H1 (cell line): ENCODE results near the gene NRXN2. TPM values are rescaled to one million over a fixed set of nuclear protein-coding genes. Genes with fewer than 3 reads are reported as not detected.

Experiments used
- CTCF ChIA-PET: fragments of 300-600 bp; sonication (Branson Sonifier 250); formaldehyde crosslinking; loops from one replicate; lab custom pipeline; 2021; ENCODE audit not compliant: partially characterized antibody; lab: Charles Lee
- POLR2A ChIA-PET: fragments of 300-600 bp; sonication (Branson Sonifier 250); formaldehyde crosslinking; loops from one replicate; lab custom pipeline; 2021; ENCODE audit warnings: inconsistent platforms; ENCODE audit not compliant: partially characterized antibody; lab: Charles Lee
- DNase-seq, 2 experiments: peaks; one replicate each; pipeline versions ENCODE4 v3.0.0 to v3.0.0-alpha.2; 2010 to 2022; ENCODE audit warnings: low spot score in 2 of 2, low read depth in 1 of 2, mixed read lengths in 1 of 2
- FAIRE-seq: peaks from 2 replicates; lab custom pipeline; 2011; peaks lifted over from hg19 to GRCh38; lab: Jason Lieb, UNC
- H2AFZ ChIP-seq: 2 replicates; pipeline ENCODE4 v1.8.1; 2012; ENCODE audit warnings: low read length, inconsistent platforms
- H2AK5ac ChIP-seq: 2 replicates; pipeline ENCODE4 v1.6.1; 2013; ENCODE audit warnings: low read depth, low read length
- H2BK120ac ChIP-seq: replicated peaks from 2 replicates; pipeline ENCODE3; 2013; ENCODE audit warnings: low read depth, low read length, inconsistent platforms
- H2BK12ac ChIP-seq: 2 replicates; pipeline ENCODE4 v1.6.1; 2013; ENCODE audit warnings: low read depth, low read length
- H2BK15ac ChIP-seq: 2 replicates; pipeline ENCODE4 v1.6.1; 2013; ENCODE audit warnings: low read length
- H2BK20ac ChIP-seq: 2 replicates; pipeline ENCODE4 v1.6.1; 2013; ENCODE audit warnings: low read length
- H2BK5ac ChIP-seq: 2 replicates; pipeline ENCODE4 v1.6.1; 2013; ENCODE audit warnings: low read depth, low read length
- H3K14ac ChIP-seq: 2 replicates; pipeline ENCODE4 v1.6.1; 2013; ENCODE audit warnings: inconsistent platforms; ENCODE audit not compliant: insufficient read length
- H3K18ac ChIP-seq: 2 replicates; pipeline ENCODE4 v1.6.1; 2013; ENCODE audit warnings: low read length; ENCODE audit errors: extremely low read depth
- H3K23ac ChIP-seq: 2 replicates; pipeline ENCODE4 v1.6.1; 2013; ENCODE audit warnings: inconsistent platforms; ENCODE audit not compliant: insufficient read length
- H3K23me2 ChIP-seq: 2 replicates; pipeline ENCODE4 v1.6.1; 2013; ENCODE audit warnings: low read depth, low read length
- H3K27ac ChIP-seq: 2 replicates; pipeline ENCODE4 v1.6.1; 2011; ENCODE audit warnings: low read depth, low read length, inconsistent platforms
- H3K27me3 ChIP-seq, 4 experiments: replicated peaks in 1 of 4; 1 replicate in 1 of 4; 2 replicates in 3 of 4; pipeline versions ENCODE4 v1.6.1 to v1.8.1; 2011 to 2013; ENCODE audit warnings: low read length in 3 of 4, mild to moderate bottlenecking in 3 of 4, inconsistent platforms in 2 of 4, mixed read lengths in 2 of 4, moderate library complexity in 1 of 4; ENCODE audit not compliant: control insufficient read depth in 3 of 4, insufficient read depth in 3 of 4; ENCODE audit errors: extremely low read depth in 1 of 4
- H3K36me3 ChIP-seq, 4 experiments: 2 replicates each; pipeline versions ENCODE4 v1.6.1 to v1.8.1; 2011 to 2013; ENCODE audit warnings: mild to moderate bottlenecking in 4 of 4, low read length in 3 of 4, moderate library complexity in 2 of 4, control low read depth in 1 of 4, inconsistent platforms in 1 of 4; ENCODE audit not compliant: insufficient read depth in 4 of 4, control insufficient read depth in 2 of 4
- H3K4ac ChIP-seq: replicated peaks from 2 replicates; pipeline ENCODE3; 2013; ENCODE audit warnings: low read length, low read depth, mixed read lengths, inconsistent platforms; ENCODE audit not compliant: insufficient read length
- H3K4me1 ChIP-seq, 4 experiments: replicated peaks in 1 of 4; 1 replicate in 1 of 4; 2 replicates in 3 of 4; pipeline versions ENCODE4 v1.6.1 to v1.8.1; 2011 to 2013; ENCODE audit warnings: low read length in 3 of 4, inconsistent platforms in 2 of 4, mixed read lengths in 1 of 4; ENCODE audit not compliant: insufficient read depth in 4 of 4, control insufficient read depth in 3 of 4
- H3K4me2 ChIP-seq, 2 experiments: 2 replicates each; pipeline versions ENCODE4 v1.6.1 to v1.8.1; 2011 to 2013; ENCODE audit warnings: low read depth in 2 of 2, low read length in 2 of 2, control low read depth in 1 of 2, inconsistent platforms in 1 of 2, mild to moderate bottlenecking in 1 of 2; ENCODE audit not compliant: insufficient read depth in 1 of 2
- H3K4me3 ChIP-seq, 4 experiments: fragments of 200-600, 300-600 bp in 1 of 4; sonication (generic), shearing (Covaris generic), sonication (Bioruptor Twin) in 1 of 4; 2 replicates each; pipeline versions ENCODE4 v1.5.1 to v1.8.1; 2011 to 2016; ENCODE audit warnings: low read length in 4 of 4, low read depth in 3 of 4, control low read depth in 2 of 4, inconsistent platforms in 2 of 4, mild to moderate bottlenecking in 2 of 4, mixed read lengths in 1 of 4, moderate library complexity in 1 of 4; ENCODE audit not compliant: insufficient read depth in 2 of 4; ENCODE audit errors: extremely low read depth in 1 of 4
- H3K56ac ChIP-seq: replicated peaks from 2 replicates; pipeline ENCODE3; 2013; ENCODE audit warnings: low read depth, mild to moderate bottlenecking, mixed read lengths, low read length, inconsistent platforms; ENCODE audit not compliant: insufficient read length
- H3K79me1 ChIP-seq: 2 replicates; pipeline ENCODE4 v1.6.1; 2013; ENCODE audit warnings: low read depth, low read length, control low read depth
- H3K79me2 ChIP-seq, 2 experiments: 2 replicates each; pipeline versions ENCODE4 v1.6.1 to v1.8.1; 2012 to 2013; ENCODE audit warnings: low read length in 2 of 2, mild to moderate bottlenecking in 2 of 2, inconsistent platforms in 1 of 2; ENCODE audit not compliant: insufficient read depth in 2 of 2, control insufficient read depth in 1 of 2
- H3K9ac ChIP-seq, 4 experiments: replicated peaks in 1 of 4; 1 replicate in 1 of 4; 2 replicates in 3 of 4; pipeline versions ENCODE4 v1.6.1 to v1.8.1; 2011 to 2013; ENCODE audit warnings: low read depth in 3 of 4, low read length in 3 of 4, control low read depth in 2 of 4, mild to moderate bottlenecking in 2 of 4, moderate library complexity in 2 of 4, inconsistent platforms in 1 of 4; ENCODE audit errors: extremely low read depth in 1 of 4
- H3K9me3 ChIP-seq, 2 experiments: 2 replicates each; pipeline versions ENCODE4 v1.6.1 to v1.8.1; 2012 to 2013; ENCODE audit warnings: mild to moderate bottlenecking in 2 of 2, moderate library complexity in 2 of 2, control low read depth in 1 of 2, inconsistent platforms in 1 of 2, low read depth in 1 of 2, low read length in 1 of 2, mixed read lengths in 1 of 2; ENCODE audit not compliant: insufficient read depth in 2 of 2
- H4K20me1 ChIP-seq, 2 experiments: replicated peaks in 1 of 2; 2 replicates each; pipeline versions ENCODE3 to v1.8.1; 2011 to 2013; ENCODE audit warnings: inconsistent platforms in 2 of 2, low read length in 2 of 2, mild to moderate bottlenecking in 1 of 2; ENCODE audit not compliant: insufficient read depth in 2 of 2, control insufficient read depth in 1 of 2
- H4K5ac ChIP-seq: 2 replicates; pipeline ENCODE4 v1.6.1; 2013; ENCODE audit warnings: low read length, low read depth, mixed read lengths, inconsistent platforms; ENCODE audit not compliant: insufficient read length
- H4K8ac ChIP-seq: 2 replicates; pipeline ENCODE4 v1.8.0; 2013; ENCODE audit warnings: mild to moderate bottlenecking, moderate library complexity, low read length, inconsistent platforms; ENCODE audit not compliant: insufficient read depth; ENCODE audit errors: extremely low read depth
- H4K91ac ChIP-seq: replicated peaks from 2 replicates; pipeline ENCODE3; 2013; ENCODE audit warnings: low read length, mixed read lengths, inconsistent platforms; ENCODE audit not compliant: insufficient read length
- BACH1 ChIP-seq: IDR thresholded peaks from 2 replicates; pipeline ENCODE4 v1.6.1; 2012; ENCODE audit warnings: low read length, improper control_type of control experiment
- BCL11A ChIP-seq, 2 experiments: IDR thresholded peaks; one replicate each; pipeline ENCODE4 v1.6.1; 2011; ENCODE audit warnings: low read depth in 2 of 2, low read length in 2 of 2, mild to moderate bottlenecking in 2 of 2
- CBX8 ChIP-seq: fragments of 300-800, 300-1000 bp; sonication (generic); IDR thresholded peaks from 2 replicates; pipeline ENCODE4 v1.7.1; 2016; ENCODE audit warnings: low read depth, low read length, borderline replicate concordance
- EGR1 ChIP-seq: IDR thresholded peaks from 2 replicates; pipeline ENCODE4 v1.6.1; 2011; ENCODE audit warnings: low read depth, low read length, borderline replicate concordance
- POLR2AphosphoS5 ChIP-seq: IDR thresholded peaks from 2 replicates; pipeline ENCODE4 v1.6.1; 2011; ENCODE audit warnings: low read depth, low read length
- SAP30 ChIP-seq: fragments of 300-600 bp; sonication (generic); IDR thresholded peaks from 2 replicates; pipeline ENCODE4 v1.7.1; 2012; ENCODE audit warnings: low read length, moderate library complexity, mild to moderate bottlenecking, inconsistent platforms; ENCODE audit not compliant: insufficient read depth, insufficient replicate concordance
- SRF ChIP-seq: IDR thresholded peaks from 2 replicates; pipeline ENCODE4 v1.6.1; 2011; ENCODE audit warnings: mild to moderate bottlenecking, low read depth, low read length, moderate library complexity
- TBP ChIP-seq: IDR thresholded peaks from 2 replicates; pipeline ENCODE4 v1.6.1; 2011; ENCODE audit warnings: low read depth, low read length, improper control_type of control experiment
- WGBS, 2 experiments: shearing (Covaris generic) in 1 of 2; methylation state at CpG; one replicate each; pipeline versions ENCODE4 v1.1.6 to v1.1.7; 2013 to 2015; ENCODE audit warnings: low lambda C conversion rate in 2 of 2, mixed read lengths in 2 of 2, inconsistent platforms in 1 of 2, low coverage in 1 of 2, missing lambda C conversion rate in 1 of 2; ENCODE audit not compliant: insufficient replicate concordance in 2 of 2, insufficient coverage in 1 of 2, insufficient read length in 1 of 2; ENCODE audit errors: extremely low coverage in 1 of 2, missing lambda C conversion rate in 1 of 2; 5-methylcytosine and 5-hydroxymethylcytosine counted together
- polyA plus RNA-seq, 7 experiments: library from polyadenylated mRNA; depleted of rRNA in 3 of 7; stranded (reverse) in 5 of 7; unstranded in 2 of 7; fragments of >200 nt in 5 of 7; fragments of 200-250 nt in 2 of 7; gene quantifications; 1 replicate in 5 of 7; 2 replicates in 1 of 7; 4 replicates in 1 of 7; pipeline versions ENCODE4 v1.2.1 to v1.2.3, GENCODE V29; 2011 to 2013; ENCODE audit warnings: missing spikeins in 2 of 7, mixed read lengths in 2 of 7
- total RNA-seq: library from RNA; stranded (reverse); fragmentation: NEBNext Ultra II Directional; extraction: Animal tissue kit (Norgen Biotek cat#: 25700); gene quantifications from 2 replicates; pipeline ENCODE4 v1.2.1, GENCODE V29; 2021
- TF ChIP-seq, protein P1 (sequence below): IDR thresholded peaks from 2 replicates; pipeline ENCODE4 v1.6.1; 2012; ENCODE audit warnings: inconsistent platforms
- TF ChIP-seq, protein P2 (sequence below): IDR thresholded peaks from 2 replicates; pipeline ENCODE4 v1.6.1; 2011; ENCODE audit warnings: low read length, improper control_type of control experiment

The NRXN2 gene
- total and polyA plus RNA-seq, 2 of the 8 experiments (the other 6 are each of a cell fraction or from before 2014, with no cell fraction given), result 1.3 to 11.5 TPM

GRCh38 chr11:64745521-64746328 lies 22.7 kb upstream of the NRXN2 start:
- Histone ChIP-seq H3K4me2 (peak overlapping the region; percentile 87 to 89), H3K27me3 (peaks cover 0 to 32% (median 19%) of the 10 kb centered on the region in 4 experiments; a peak in 5 of 7 replicates), H2BK20ac (no peak overlapping the region), H3K14ac (no peak overlapping the region), H3K36me3 (no peaks in the 10 kb centered on the region; a peak in 1 of 8 replicates), H2BK15ac (no peak overlapping the region), H2BK12ac (no peak overlapping the region; the same call in 1 of the 2 replicates), H2AK5ac (no peak overlapping the region), H3K23me2 (peaks cover 35% of the 10 kb centered on the region), H3K9me3 (no peaks in the 10 kb centered on the region), H3K4me3 (peak overlapping the region; percentile 48 to 64 (median 52)), H3K4ac (no peak overlapping the region), H4K5ac (peak overlapping the region; percentile 22), H2AFZ (no peak overlapping the region), H3K79me2 (no peaks in the 10 kb centered on the region), H4K8ac (no peak overlapping the region; the same call in 1 of the 2 replicates), H3K23ac (no peak overlapping the region), H3K27ac (no peak overlapping the region), H2BK5ac (no peak overlapping the region; the same call in 1 of the 2 replicates), H3K9ac (no peak overlapping the region), H2BK120ac (no peak overlapping the region), H3K56ac (no peak overlapping the region), H4K91ac (no peak overlapping the region), H3K79me1 (no peaks in the 10 kb centered on the region), H3K18ac (no peak overlapping the region; the same call in none of the 2 replicates), H3K4me1 (peaks cover 3 to 26% (median 20%) of the 10 kb centered on the region in 4 experiments), H4K20me1 (no peaks in the 10 kb centered on the region)
- peak in 1 of 2 experiments; percentile 89 for DNase-seq
- FAIRE-seq, result peak; percentile 28
- WGBS, 2 experiments, result 3% methylated on average over 39 of the region's 52 CpGs; no CpG with 5 or more reads in 1 of the 2 experiments
- ChIA-PET POLR2A (interaction anchor here (1.1 to 42.9 kb wide), 2 partner anchors 10 to 20 kb away, joined by 4 to 1087 read pairs; partner anchors contain the start of genes PYGM and SF1), CTCF (interaction anchor here (0.8 to 23.7 kb wide), 6 partner anchors 20 to 174 kb away, joined by 3 to 376 read pairs (median 28); partner anchors contain the start of gene PYGM)
- TF ChIP-seq BCL11A (IDR thresholded peaks at IDR 0.05; ENCODE audit: low read depth in 2 of 2, low read length in 2 of 2) (no peak), TBP (peak; percentile 39; the same call in 1 of the 2 replicates), POLR2AphosphoS5 (no peak), CBX8 (no peak), SAP30 (no peak), BACH1 (peak; percentile 42; the same call in 1 of the 2 replicates), EGR1 (peak; percentile 59), SRF (peak; percentile 57)
- TF ChIP-seq, protein P1, sequence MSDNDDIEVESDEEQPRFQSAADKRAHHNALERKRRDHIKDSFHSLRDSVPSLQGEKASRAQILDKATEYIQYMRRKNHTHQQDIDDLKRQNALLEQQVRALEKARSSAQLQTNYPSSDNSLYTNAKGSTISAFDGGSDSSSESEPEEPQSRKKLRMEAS, result peak; percentile 6; the same call in 1 of the 2 replicates
- TF ChIP-seq, protein P2, sequence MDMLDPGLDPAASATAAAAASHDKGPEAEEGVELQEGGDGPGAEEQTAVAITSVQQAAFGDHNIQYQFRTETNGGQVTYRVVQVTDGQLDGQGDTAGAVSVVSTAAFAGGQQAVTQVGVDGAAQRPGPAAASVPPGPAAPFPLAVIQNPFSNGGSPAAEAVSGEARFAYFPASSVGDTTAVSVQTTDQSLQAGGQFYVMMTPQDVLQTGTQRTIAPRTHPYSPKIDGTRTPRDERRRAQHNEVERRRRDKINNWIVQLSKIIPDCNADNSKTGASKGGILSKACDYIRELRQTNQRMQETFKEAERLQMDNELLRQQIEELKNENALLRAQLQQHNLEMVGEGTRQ, result no peak
